GM23338 (cell line): ENCODE results near the gene GSTA2. TPM values are rescaled to one million over a fixed set of nuclear protein-coding genes. Genes with fewer than 3 reads are reported as not detected.

Source experiments
- ATAC-seq: fragments of 200-7000 bp; cut with Tn5 transposase; 3 replicates; pipeline ENCODE4 v1.9.1; 2020
- DNase-seq: peaks from one replicate; pipeline ENCODE4 v3.0.0-alpha.2; 2015; ENCODE audit warnings: low spot score
- H2AFZ ChIP-seq: fragments of 200-600 bp; sonication (generic); 2 replicates; pipeline ENCODE4 v1.8.0; 2016; ENCODE audit warnings: antibody characterized with exemption, mild to moderate bottlenecking, moderate library complexity
- H3F3A ChIP-seq: fragments of 200-600 bp; sonication (generic); replicated peaks from 2 replicates; pipeline ENCODE4 v1.8.0; 2017; ENCODE audit warnings: antibody characterized with exemption, mixed run types, low read depth
- H3K27ac ChIP-seq: fragments of 200-600 bp; sonication (generic); 2 replicates; pipeline ENCODE4 v1.6.1; 2016; ENCODE audit warnings: low read depth
- H3K27me3 ChIP-seq: fragments of 200-600 bp; sonication (generic); 2 replicates; pipeline ENCODE4 v1.8.0; 2016; ENCODE audit warnings: mild to moderate bottlenecking, mixed run types, moderate library complexity; ENCODE audit not compliant: insufficient read depth
- H3K36me3 ChIP-seq: fragments of 200-600 bp; sonication (generic); 2 replicates; pipeline ENCODE4 v1.8.0; 2016; ENCODE audit warnings: mild to moderate bottlenecking; ENCODE audit not compliant: insufficient read depth
- H3K4me1 ChIP-seq: fragments of 200-600 bp; sonication (generic); 2 replicates; pipeline ENCODE4 v1.8.0; 2016; ENCODE audit warnings: mild to moderate bottlenecking, moderate library complexity; ENCODE audit not compliant: insufficient read depth
- H3K4me2 ChIP-seq: fragments of 200-600 bp; sonication (generic); 2 replicates; pipeline ENCODE4 v1.7.1; 2017; ENCODE audit warnings: mixed run types
- H3K4me3 ChIP-seq: fragments of 200-600 bp; sonication (generic); 2 replicates; pipeline ENCODE4 v1.6.1; 2016; ENCODE audit warnings: mixed run types
- H3K79me2 ChIP-seq: fragments of 200-600 bp; sonication (generic); replicated peaks from 2 replicates; pipeline ENCODE4 v1.8.0; 2017; ENCODE audit warnings: mild to moderate bottlenecking; ENCODE audit not compliant: insufficient read depth
- H3K9me2 ChIP-seq: fragments of 200-600 bp; sonication (generic); 2 replicates; pipeline ENCODE4 v1.8.0; 2017; ENCODE audit not compliant: insufficient read depth
- H4K20me1 ChIP-seq: fragments of 200-600 bp; sonication (generic); replicated peaks from 2 replicates; pipeline ENCODE4 v1.8.0; 2017; ENCODE audit warnings: mild to moderate bottlenecking; ENCODE audit not compliant: insufficient read depth
- H3K27ac Mint-ChIP-seq: 2 replicates; pipeline ENCODE4 v1.8.0; 2020; ENCODE audit warnings: inconsistent platforms, mild to moderate bottlenecking, moderate library complexity, mixed read lengths
- H3K27me3 Mint-ChIP-seq: 3 replicates; pipeline ENCODE4 v1.8.0; 2022; ENCODE audit warnings: low read depth, mild to moderate bottlenecking, moderate library complexity, mixed read lengths, inconsistent platforms; ENCODE audit not compliant: insufficient read depth, poor library complexity
- H3K36me3 Mint-ChIP-seq: 3 replicates; pipeline ENCODE4 v1.8.0; 2021; ENCODE audit warnings: low read depth, mild to moderate bottlenecking, inconsistent platforms, moderate library complexity, mixed read lengths
- H3K4me1 Mint-ChIP-seq: 3 replicates; pipeline ENCODE4 v1.8.0; 2020; ENCODE audit warnings: mild to moderate bottlenecking, inconsistent platforms, mixed read lengths
- H3K4me3 Mint-ChIP-seq: 3 replicates; pipeline ENCODE4 v1.8.0; 2021; ENCODE audit warnings: moderate library complexity, mild to moderate bottlenecking, inconsistent platforms, mixed read lengths
- H3K9me3 Mint-ChIP-seq: 3 replicates; pipeline ENCODE4 v1.8.0; 2020; ENCODE audit warnings: moderate library complexity, mild to moderate bottlenecking, inconsistent platforms, mixed read lengths
- CREB1 ChIP-seq: fragments of 250-450 bp; sonication (Bioruptor Pico); IDR thresholded peaks from 2 replicates; pipeline ENCODE4 v1.5.0; 2020; ENCODE audit warnings: low read depth, mild to moderate bottlenecking, moderate library complexity
- CTCF ChIP-seq, 2 experiments: fragments of 200-600 bp in 1 of 2; sonication (generic) in 1 of 2; conservative IDR thresholded peaks; 2 replicates each; pipeline versions ENCODE4 v1.5.1 to v1.6.1; 2016 to 2017; ENCODE audit warnings: antibody characterized with exemption in 2 of 2, low read depth in 2 of 2, mild to moderate bottlenecking in 2 of 2, moderate library complexity in 1 of 2
- ETS1 ChIP-seq: IDR thresholded peaks from 2 replicates; pipeline ENCODE4 v1.6.1; 2016; ENCODE audit warnings: antibody characterized with exemption
- EZH2 ChIP-seq: fragments of 200-600 bp; sonication (generic); IDR thresholded peaks from one replicate; pipeline ENCODE4 v1.8.0; 2017; ENCODE audit warnings: antibody characterized with exemption, mild to moderate bottlenecking, low read depth; ENCODE audit not compliant: unreplicated experiment
- EZH2phosphoT487 ChIP-seq: fragments of 200-600 bp; sonication (generic); IDR thresholded peaks from one replicate; pipeline ENCODE4 v1.8.1; 2018; ENCODE audit warnings: antibody characterized with exemption; ENCODE audit not compliant: unreplicated experiment
- NANOG ChIP-seq: IDR thresholded peaks from 2 replicates; pipeline ENCODE4 v1.6.1; 2016; ENCODE audit warnings: antibody characterized with exemption, borderline replicate concordance
- POLR2AphosphoS5 ChIP-seq: IDR thresholded peaks from 2 replicates; pipeline ENCODE4 v1.6.1; 2016; ENCODE audit warnings: antibody characterized with exemption, low read depth
- REST ChIP-seq: IDR thresholded peaks from one replicate; pipeline ENCODE4 v1.6.1; 2018; ENCODE audit warnings: antibody characterized with exemption; ENCODE audit not compliant: unreplicated experiment
- STAT1 ChIP-seq: IDR thresholded peaks from one replicate; pipeline ENCODE4 v1.6.1; 2016; ENCODE audit warnings: antibody characterized with exemption; ENCODE audit not compliant: unreplicated experiment
- ZNF114 ChIP-seq: fragments of 250-450 bp; sonication (Bioruptor Pico); IDR thresholded peaks from 2 replicates; pipeline ENCODE4 v1.5.0; 2020; ENCODE audit warnings: mild to moderate bottlenecking, moderate library complexity
- ZNF331 ChIP-seq: fragments of 250-450 bp; sonication (Bioruptor Pico); IDR thresholded peaks from 2 replicates; pipeline ENCODE4 v1.5.0; 2020; ENCODE audit warnings: low read depth, mild to moderate bottlenecking, moderate library complexity
- polyA plus RNA-seq: library from polyadenylated mRNA; unstranded; fragments of >200 nt; fragmentation: Nextera tagmentation; extraction: Ambion mirVana; gene quantifications from 2 replicates; pipeline ENCODE4 v1.2.1, GENCODE V29; 2016
- total RNA-seq: library from RNA; depleted of rRNA; stranded (reverse); fragments of >200 nt; shearing (Covaris generic); gene quantifications from 2 replicates; pipeline ENCODE4 v1.2.3, GENCODE V29; 2014
- TF ChIP-seq, protein P1 (sequence below): fragments of 250-450 bp; sonication (Bioruptor Pico); IDR thresholded peaks from 2 replicates; pipeline ENCODE4 v1.5.0; 2020; ENCODE audit warnings: mild to moderate bottlenecking, moderate library complexity

The GSTA2 gene
- total and polyA plus RNA-seq, 2 experiments from 2014 or later: not detected

GRCh38 chr6:52739134-52739533 lies 24.1 kb downstream of the GSTA2 start:
- H3K4me2 ChIP-seq: no peak overlapping the region
- H3K9me2 ChIP-seq: peaks cover 10% of the 10 kb centered on the region
- peaks cover 6% of the 10 kb centered on the region; the same call in 1 of the 3 replicates for H3K4me1 Mint-ChIP-seq
- no peak overlapping the region for H3K4me3 ChIP-seq
- H3K36me3 Mint-ChIP-seq: peaks cover 15% of the 10 kb centered on the region; the same call in 1 of the 3 replicates
- no peak overlapping the region for H2AFZ ChIP-seq
- no peak for ATAC-seq
- no peak overlapping the region for H3K4me3 Mint-ChIP-seq
- H3K27me3 ChIP-seq: no peaks in the 10 kb centered on the region
- H3K4me1 ChIP-seq: peaks cover 6% of the 10 kb centered on the region; the same call in 1 of the 2 replicates
- DNase-seq: no peak
- no peaks in the 10 kb centered on the region for H3K36me3 ChIP-seq
- TF ChIP-seq ETS1 (no peak), CTCF (conservative IDR thresholded peaks at IDR 0.05; ENCODE audit: low read depth in 2 of 2) (no peak), POLR2AphosphoS5 (no peak), REST (no peak), NANOG (no peak), ZNF331 (CRISPR knock-in tag) (no peak), EZH2phosphoT487 (no peak), EZH2 (no peak), CREB1 (CRISPR knock-in tag) (no peak), ZNF114 (CRISPR knock-in tag) (no peak), STAT1 (no peak)
- TF ChIP-seq, protein P1, sequence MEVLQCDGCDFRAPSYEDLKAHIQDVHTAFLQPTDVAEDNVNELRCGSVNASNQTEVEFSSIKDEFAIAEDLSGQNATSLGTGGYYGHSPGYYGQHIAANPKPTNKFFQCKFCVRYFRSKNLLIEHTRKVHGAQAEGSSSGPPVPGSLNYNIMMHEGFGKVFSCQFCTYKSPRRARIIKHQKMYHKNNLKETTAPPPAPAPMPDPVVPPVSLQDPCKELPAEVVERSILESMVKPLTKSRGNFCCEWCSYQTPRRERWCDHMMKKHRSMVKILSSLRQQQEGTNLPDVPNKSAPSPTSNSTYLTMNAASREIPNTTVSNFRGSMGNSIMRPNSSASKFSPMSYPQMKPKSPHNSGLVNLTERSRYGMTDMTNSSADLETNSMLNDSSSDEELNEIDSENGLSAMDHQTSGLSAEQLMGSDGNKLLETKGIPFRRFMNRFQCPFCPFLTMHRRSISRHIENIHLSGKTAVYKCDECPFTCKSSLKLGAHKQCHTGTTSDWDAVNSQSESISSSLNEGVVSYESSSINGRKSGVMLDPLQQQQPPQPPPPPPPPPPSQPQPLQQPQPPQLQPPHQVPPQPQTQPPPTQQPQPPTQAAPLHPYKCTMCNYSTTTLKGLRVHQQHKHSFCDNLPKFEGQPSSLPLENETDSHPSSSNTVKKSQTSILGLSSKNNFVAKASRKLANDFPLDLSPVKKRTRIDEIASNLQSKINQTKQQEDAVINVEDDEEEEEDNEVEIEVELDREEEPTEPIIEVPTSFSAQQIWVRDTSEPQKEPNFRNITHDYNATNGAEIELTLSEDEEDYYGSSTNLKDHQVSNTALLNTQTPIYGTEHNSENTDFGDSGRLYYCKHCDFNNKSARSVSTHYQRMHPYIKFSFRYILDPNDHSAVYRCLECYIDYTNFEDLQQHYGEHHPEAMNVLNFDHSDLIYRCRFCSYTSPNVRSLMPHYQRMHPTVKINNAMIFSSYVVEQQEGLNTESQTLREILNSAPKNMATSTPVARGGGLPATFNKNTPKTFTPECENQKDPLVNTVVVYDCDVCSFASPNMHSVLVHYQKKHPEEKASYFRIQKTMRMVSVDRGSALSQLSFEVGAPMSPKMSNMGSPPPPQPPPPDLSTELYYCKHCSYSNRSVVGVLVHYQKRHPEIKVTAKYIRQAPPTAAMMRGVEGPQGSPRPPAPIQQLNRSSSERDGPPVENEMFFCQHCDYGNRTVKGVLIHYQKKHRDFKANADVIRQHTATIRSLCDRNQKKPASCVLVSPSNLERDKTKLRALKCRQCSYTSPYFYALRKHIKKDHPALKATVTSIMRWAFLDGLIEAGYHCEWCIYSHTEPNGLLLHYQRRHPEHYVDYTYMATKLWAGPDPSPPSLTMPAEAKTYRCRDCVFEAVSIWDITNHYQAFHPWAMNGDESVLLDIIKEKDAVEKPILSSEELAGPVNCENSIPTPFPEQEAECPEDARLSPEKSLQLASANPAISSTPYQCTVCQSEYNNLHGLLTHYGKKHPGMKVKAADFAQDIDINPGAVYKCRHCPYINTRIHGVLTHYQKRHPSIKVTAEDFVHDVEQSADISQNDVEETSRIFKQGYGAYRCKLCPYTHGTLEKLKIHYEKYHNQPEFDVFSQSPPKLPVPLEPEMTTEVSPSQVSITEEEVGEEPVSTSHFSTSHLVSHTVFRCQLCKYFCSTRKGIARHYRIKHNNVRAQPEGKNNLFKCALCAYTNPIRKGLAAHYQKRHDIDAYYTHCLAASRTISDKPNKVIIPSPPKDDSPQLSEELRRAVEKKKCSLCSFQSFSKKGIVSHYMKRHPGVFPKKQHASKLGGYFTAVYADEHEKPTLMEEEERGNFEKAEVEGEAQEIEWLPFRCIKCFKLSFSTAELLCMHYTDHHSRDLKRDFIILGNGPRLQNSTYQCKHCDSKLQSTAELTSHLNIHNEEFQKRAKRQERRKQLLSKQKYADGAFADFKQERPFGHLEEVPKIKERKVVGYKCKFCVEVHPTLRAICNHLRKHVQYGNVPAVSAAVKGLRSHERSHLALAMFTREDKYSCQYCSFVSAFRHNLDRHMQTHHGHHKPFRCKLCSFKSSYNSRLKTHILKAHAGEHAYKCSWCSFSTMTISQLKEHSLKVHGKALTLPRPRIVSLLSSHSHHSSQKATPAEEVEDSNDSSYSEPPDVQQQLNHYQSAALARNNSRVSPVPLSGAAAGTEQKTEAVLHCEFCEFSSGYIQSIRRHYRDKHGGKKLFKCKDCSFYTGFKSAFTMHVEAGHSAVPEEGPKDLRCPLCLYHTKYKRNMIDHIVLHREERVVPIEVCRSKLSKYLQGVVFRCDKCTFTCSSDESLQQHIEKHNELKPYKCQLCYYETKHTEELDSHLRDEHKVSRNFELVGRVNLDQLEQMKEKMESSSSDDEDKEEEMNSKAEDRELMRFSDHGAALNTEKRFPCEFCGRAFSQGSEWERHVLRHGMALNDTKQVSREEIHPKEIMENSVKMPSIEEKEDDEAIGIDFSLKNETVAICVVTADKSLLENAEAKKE (CRISPR knock-in tag): no peak
- no peaks in the 10 kb centered on the region for H4K20me1 ChIP-seq
- peaks cover 21% of the 10 kb centered on the region for H3K9me3 Mint-ChIP-seq
- H3K79me2 ChIP-seq: no peaks in the 10 kb centered on the region
- H3K27ac ChIP-seq: no peak overlapping the region
- H3K27me3 Mint-ChIP-seq: peaks cover 5% of the 10 kb centered on the region
- no peaks in the 10 kb centered on the region for H3F3A ChIP-seq
- no peak overlapping the region for H3K27ac Mint-ChIP-seq
